SK-MEL-5 (cell line): ENCODE results near the gene IMP4. TPM values are rescaled to one million over a fixed set of nuclear protein-coding genes. Genes with fewer than 3 reads are reported as not detected.

Experiments
- DNase-seq: peaks from one replicate; pipeline ENCODE4 v3.0.0-alpha.2; 2016; ENCODE audit warnings: low read depth, low spot score
- in situ Hi-C: cut with HindIII; loops from 2 replicates; pipeline ENCODE4 v1.10.0; 2016; ENCODE audit warnings: low sequenced_read_pairs, high pct_unique_total_duplicates, low pct_unique_long_range_greater_than_20kb
- total RNA-seq: library from RNA; depleted of rRNA; stranded (reverse); fragments of >200 nt; shearing (Covaris generic); gene quantifications from 2 replicates; pipeline ENCODE4 v1.2.3, GENCODE V29; 2014

Gene IMP4
- total RNA-seq, 1 experiment from 2014 or later: 95.5 TPM

DNA sequence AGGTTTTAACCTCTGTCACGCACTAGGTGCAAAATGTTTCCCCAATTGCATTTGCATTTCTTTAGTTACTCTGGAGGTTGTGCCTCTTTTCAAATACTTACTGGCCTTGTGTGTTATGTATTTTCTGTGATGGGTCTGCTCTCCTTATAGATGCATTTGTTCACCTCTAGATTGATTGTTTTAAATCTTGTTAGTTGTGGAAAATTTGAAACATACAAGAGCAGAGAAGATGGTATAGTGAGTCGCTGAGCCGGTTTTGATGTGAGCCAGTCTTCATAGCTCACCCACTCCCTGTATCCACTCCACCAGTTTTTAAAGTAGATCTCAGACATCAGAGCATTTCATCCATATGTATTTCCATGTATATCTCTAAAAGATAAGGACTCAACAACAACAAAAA, 6.5 kb downstream of the IMP4 start:
- DNase-seq: no peak
- in situ Hi-C loops: no loop called here

DNA sequence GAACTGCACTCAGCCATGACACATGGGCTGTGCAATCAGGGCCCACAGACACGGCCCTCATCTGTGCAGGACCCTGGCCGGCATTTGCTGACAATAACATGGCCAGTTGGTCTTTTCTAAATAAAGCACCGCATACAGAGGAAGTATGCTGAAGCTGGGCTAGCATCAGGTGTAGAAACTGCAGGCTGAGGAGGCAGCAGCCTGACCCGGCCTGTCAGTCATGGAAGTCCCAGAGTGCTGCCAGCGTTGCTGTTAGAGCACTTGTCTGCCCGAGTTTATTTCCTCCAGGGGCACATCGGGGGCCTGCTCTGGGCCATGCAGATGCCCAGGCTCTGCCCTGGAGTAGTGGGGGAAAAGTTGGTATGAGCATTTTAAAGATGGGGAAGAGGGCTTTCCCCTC, 9.0 kb downstream of the IMP4 start:
- in situ Hi-C loops: no loop called here
- no peak for DNase-seq

DNA sequence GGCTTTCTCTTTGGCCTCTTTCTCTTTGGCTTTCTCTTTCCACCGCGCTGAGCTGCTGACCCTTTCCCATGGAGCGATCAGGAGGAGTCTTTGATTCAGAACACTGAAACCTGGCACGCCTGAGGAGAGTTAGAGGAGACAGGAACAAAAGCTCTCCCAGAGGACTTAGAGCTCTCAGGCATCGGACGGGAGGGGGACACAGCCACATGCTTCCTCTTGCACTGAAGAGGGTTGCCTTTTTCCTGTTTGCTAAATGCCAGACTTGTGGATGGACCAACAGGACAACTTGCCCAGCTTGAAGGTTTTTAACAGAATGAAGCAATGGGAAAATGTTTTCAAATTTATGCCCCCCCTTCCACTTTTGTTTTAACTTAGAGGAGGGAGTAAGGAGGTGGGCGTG, 9.5 kb downstream of the IMP4 start:
- DNase-seq: peak; percentile 44
- in situ Hi-C loops: no loop called here

DNA sequence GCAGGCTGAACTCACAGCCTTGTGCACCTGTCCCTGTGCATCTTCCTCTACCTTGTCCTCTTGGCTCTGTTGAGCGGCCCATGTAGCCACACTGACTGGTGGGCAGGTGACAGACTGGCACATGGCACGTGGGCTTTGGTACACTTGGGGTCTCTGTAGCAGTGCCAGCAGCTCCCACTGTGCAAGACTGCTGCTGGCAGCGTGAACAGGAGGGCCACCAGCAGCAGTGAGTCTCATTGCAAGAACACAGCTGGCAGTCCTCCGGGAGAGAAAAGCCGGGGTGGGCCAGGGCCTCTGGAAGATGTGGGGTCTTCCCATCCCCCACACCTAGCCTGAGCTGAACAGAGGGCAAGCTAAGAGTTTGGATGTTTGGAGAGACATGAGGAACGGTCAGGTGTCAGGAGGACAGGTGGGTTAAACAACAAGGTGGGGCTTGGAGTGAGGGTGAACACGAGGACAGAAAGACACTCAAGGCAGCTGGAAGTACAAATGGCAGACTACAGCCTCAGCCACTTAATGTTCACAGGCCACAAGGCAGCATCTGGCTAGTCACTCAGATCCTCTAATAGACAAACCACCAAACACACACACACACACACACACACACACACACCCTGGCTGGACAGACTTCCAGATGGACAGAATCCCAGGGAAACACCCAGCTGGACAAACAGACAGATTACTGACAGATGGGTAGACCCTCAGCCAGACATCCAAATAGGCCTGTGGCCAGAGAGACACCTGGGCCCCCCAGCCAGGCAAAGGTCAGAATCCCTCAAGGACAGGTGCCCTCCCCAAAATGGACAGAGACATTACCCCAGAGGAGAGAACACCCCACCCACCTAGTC, 10.8 kb downstream of the IMP4 start:
- in situ Hi-C loops: no loop called here
- no peak for DNase-seq

DNA sequence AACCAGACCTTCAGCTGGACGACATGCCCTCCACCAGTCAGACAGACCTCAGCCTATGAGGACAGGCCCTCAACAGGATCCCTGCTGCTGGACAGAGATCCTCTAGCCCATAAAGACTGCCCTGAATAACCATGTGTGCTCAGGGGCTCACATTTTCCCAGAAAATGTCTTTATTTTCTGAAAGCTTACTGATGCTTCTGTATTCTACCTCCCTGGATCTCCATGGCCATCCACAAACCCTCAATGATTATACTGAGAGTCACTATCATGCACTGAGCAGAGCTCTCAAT, 11.4 kb downstream of the IMP4 start:
- in situ Hi-C loops: no loop called here
- DNase-seq: no peak

DNA sequence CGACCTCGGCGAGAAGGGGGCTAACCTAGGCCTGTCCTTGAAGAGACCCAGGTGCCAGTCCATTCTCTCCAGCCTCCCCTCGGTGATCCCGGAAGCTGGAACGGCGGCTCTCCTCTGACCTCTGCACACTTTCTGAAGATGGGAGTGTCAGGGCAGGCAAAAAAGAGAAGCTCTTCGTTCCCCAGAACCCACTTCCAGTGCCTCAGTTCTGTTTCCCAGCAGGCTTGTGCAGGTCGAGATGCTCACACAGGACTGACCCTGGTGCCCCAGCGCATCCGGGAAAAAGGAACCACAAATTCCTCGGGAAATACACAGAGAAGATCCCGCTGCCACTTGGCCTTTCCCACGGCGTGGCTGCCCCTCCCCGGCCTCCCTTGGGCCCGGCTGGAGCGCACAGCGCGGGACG, 12.5 kb downstream of the IMP4 start:
- in situ Hi-C loops: no loop called here
- DNase-seq: no peak

DNA sequence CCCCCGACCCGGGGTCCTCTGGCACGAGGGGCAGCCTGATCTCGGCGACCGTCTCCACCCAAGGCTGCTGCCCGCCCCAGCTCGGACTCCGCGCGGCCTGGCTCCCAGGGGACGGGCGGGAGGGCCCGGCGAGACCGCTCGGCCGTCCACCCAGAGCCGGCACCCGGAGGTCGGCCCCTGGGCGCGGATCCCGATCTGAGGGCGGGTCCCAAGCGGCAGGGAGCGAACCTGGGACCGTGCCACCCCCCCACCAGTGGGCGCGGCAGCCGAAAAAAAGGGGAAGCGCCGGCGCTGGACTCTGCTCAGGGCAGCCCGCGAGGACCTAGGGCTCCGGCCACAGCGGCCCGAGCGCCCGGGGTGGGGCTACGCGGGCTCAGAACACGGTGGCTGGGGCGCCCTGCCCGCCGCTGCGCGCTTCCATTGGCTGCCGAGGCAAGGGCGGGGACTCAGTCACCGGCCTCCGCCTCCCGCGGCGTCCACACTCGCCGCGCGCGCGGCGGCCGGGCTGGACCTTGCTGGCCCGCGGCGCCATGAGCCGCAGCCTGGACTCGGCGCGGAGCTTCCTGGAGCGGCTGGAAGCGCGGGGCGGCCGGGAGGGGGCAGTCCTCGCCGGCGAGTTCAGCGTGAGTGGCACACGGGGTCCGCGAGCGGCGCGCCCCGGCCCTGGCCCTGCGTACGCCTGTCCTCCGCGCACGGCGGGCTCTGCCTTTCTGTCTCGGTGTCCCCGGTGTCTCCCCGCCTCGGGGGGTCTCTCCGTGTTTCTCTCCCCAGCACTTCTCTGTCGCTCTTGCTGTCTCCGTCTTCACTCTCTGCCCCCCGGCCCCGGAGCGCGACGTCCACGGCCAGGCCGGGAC, 13.1 kb downstream of the IMP4 start, which contains the start of gene PTPN18:
Gene PTPN18, plus strand, starts transcription at position 479 of the 854 bp plus-strand sequence. Its CDS starts 52 bp downstream, at position 531.
- in situ Hi-C loops: no loop called here
- DNase-seq: peak; percentile 82

DNA sequence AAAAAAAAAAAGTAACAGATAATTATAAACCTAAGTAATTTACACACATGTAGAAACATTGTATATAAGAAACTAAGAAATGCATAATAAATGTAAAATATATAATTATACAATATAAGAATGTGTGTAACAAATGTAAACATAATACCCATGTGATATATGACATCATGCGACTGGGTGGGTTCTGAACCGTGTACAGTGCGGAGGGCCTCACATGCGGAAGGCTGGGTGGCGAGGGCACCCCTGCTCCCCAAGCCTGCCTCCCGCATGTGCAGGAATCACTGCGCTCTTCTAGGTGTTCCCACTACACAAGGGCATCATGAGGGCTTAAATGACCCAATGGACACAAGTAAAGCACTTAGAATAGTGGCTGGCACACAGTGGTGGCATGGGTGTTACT, 15.2 kb downstream of the IMP4 start:
- DNase-seq: no peak
- in situ Hi-C loops: no loop called here

DNA sequence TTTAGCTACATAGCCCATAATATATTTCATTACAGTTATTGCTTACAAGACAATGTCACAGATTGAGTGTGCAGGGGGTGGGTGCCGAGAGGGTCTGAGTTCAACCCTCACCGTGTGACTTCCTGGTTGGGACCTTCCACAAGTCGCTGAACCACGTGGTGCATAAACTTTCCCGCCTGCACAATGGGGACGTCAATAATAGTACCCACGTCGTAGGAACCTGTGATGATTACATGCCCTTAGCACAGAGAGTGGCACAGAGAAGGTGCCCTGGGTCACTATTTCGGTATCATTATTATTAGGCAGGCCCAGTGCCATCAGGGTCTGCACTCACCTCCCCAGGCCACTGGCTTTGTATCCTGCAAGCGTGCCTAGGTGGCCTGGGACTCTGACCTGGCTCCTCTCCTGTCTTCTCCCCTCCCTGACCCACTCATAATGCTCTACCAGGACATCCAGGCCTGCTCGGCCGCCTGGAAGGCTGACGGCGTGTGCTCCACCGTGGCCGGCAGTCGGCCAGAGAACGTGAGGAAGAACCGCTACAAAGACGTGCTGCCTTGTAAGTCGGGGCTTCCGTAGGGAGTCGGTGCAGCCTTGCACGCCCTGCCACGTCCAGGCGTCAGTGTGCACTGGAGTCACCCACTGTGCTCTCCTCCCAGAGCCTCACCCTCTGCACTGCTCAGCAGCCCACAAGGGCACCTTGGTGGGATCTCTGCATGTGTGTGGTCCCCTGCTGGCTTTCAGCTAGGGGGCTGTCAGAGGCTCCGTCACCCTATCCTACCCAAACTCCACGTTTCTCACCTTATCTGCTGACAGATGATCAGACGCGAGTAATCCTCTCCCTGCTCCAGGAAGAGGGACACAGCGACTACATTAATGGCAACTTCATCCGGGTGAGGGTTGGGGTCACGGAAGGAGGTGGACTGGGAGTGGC, 16.0 kb downstream of the IMP4 start:
- in situ Hi-C loops: no loop called here
- DNase-seq: no peak

DNA sequence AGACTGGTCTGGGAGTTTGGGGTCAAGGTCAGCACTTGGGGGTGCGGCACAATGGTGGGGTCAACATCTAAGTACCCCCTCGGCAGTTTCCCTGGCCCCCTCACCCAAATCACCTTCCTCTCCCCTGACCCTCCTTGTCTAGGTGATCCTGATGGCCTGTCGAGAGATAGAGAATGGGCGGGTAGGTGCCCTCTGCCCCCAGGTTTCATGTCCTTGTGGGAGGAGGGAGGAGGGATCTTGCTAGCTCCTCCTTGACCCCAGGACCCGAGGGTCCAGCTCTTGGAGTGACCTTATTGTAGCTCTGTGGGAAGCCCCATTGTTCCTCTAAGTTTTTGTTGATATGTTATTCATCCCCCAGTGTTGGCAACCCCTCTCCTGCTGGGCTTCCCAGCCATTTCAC, 16.8 kb downstream of the IMP4 start:
- in situ Hi-C loops: no loop called here
- no peak for DNase-seq

DNA sequence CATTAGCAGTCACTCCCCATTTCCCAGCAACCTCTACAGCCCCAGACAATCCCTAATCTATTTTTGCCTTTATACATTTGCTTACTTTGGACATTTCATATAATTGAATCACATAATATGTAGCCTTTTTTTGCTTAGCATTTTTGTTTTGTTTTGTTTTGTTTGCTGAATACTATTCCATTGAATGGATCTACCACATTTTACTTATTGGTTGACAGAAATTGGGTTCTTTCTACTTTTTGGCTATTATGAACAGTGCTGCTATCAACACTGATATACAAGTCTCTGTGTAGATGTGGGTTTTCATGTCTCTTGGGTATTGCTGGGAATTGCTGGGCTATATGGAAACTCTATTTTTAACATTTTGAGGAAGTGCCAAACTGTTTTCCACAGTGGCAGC, 20.8 kb downstream of the IMP4 start:
- DNase-seq: no peak
- in situ Hi-C loops: no loop called here

DNA sequence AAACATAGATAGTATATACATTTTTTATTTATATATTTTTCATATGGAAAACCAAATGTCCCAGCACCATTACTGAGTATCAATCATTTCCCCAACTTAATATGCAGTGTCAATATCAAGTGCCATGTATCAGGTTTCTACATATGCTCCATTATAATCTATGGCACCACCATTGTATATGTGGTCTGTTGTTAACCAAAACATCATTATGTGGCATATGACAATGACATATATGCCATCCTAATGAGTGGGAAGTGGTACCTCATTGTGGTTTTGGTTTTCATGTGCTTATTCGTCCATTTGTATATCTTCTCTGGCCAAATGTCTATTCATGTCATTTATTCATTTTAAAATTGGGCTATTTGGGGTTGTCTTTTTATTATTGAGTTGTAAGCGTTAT, 22.4 kb downstream of the IMP4 start:
- DNase-seq: no peak
- in situ Hi-C loops: no loop called here

DNA sequence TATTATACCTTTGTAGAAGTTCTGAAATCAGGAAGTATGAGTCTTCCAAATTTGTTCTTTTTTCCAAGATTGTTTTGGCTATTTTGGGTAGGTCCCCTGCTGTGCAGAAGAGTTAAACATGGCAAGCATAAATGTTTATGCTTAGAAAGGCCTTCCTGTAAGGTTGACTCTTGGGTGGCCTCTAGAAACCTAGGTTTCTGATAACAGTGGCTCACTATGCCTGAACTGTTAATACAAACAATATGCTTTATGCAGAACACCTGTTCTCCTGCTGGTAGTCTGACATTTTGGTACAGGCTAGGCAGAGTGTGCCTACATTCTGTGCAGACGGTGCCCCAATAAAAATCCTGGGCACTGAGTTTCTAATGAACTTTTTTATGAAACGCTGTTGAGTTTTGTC, 23.3 kb downstream of the IMP4 start:
- in situ Hi-C loops: no loop called here
- DNase-seq: no peak

DNA sequence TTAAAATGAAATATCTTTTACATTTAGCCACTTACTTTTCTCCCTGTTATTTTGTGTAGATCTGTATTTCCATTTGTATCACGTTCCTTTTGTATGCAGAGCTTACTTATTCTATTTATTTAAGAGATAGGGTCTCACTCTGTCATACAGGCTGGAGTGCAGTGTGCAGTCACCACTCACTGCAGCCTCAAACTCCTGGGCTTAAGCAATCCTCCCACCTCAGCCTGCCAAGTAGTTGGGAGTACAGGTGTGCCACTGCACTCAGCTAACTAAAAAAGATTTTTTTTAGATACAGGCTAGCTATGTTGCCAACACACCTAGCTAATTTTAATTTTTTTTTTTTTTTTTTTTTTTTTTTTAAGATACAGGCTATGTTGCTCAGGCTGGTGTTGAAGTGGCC, 24.0 kb downstream of the IMP4 start:
- in situ Hi-C loops: no loop called here
- DNase-seq: no peak

DNA sequence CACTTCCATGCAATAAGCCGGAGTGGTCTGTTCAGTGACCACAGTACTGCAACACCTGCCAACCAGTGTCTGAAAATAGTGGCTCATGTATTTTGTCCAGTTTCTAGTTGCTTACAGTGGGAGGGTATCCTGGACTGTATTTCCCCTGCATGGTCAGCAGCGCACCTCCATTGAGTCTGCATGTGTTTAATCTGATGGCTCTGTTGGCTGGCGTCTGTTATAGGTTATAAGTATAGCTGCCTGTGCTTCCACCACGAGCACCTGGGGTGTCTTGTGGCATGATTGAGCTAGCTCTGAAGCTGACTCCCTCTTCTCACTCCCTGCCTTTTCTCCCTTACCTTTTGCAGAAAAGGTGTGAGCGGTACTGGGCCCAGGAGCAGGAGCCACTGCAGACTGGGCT, 26.1 kb downstream of the IMP4 start:
- DNase-seq: no peak
- in situ Hi-C loops: no loop called here

DNA sequence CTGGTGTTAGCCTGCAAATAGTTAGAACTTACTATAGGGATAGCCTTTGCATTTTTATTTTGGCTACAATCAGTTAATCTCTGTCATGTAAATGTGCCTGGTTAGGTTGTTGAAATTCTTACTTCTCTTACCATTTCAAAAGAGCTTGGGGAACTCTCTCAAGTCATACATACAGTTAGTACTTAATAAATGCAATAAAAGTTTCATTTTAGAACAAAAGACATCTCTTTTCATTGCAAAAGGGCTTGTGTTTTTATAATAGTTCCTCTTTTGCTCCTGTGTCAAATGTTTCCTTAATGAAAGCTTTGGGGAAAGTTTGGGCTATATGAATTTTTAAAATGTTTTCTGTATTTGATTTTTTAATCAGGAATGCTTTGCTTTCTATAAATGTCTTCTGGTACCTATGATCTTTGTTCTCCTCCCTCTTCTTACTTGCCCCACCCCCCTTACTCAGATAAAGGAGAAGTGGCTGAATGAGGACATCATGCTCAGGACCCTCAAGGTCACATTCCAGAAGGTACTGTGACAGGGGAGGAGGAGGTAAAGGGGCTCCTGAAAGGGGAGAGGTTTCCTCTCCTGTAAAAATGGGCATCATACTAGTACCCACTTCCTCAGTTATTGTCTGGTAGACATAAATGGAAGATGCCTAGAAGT, 26.7 kb downstream of the IMP4 start:
- in situ Hi-C loops: no loop called here
- DNase-seq: no peak

DNA sequence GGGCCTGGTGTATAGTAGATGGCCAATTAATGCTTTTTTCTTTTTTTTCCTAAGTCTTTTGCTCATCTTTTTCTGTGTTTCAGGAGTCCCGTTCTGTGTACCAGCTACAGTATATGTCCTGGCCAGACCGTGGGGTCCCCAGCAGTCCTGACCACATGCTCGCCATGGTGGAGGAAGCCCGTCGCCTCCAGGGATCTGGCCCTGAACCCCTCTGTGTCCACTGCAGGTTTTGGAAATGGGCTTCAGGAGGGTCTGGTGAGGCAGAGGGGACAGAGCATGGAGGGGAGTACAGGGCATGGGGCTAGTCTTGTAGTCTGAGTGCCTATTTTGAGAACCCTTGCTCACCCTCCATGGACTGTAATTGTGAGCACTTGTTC, 27.3 kb downstream of the IMP4 start:
- in situ Hi-C loops: no loop called here
- no peak for DNase-seq

DNA sequence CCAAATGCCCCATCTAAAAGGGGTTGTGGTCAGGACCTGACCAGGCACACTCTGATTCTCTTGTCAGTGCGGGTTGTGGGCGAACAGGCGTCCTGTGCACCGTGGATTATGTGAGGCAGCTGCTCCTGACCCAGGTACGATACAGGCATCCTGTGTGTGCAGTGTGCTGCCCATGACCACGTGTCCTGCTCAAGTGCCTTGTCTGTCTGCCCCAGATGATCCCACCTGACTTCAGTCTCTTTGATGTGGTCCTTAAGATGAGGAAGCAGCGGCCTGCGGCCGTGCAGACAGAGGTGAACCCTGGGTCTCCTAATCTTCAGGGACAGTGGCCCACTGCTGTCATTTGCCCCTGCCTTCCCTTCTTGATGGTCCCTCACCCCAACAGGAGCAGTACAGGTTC, 27.8 kb downstream of the IMP4 start:
- no peak for DNase-seq
- in situ Hi-C loops: no loop called here
